Type B pancreatic cell (in vitro differentiated cells): ENCODE measurements around the gene MAPK8IP1. TPM values are rescaled to one million over a fixed set of nuclear protein-coding genes. Genes with fewer than 3 reads are reported as not detected.
A peak's percentile ranks its signal among the peaks of the same experiment; 100 is the strongest.

Experiments
- DNase-seq: peaks from one replicate; pipeline ENCODE4 v3.0.0; 2021; ENCODE audit warnings: mixed read lengths; ENCODE audit not compliant: unreplicated experiment; ENCODE audit errors: extremely low spot score
- H3K27ac Mint-ChIP-seq: 2 replicates; pipeline ENCODE4 v1.8.0; 2021; ENCODE audit warnings: mild to moderate bottlenecking, mixed read lengths
- H3K27me3 Mint-ChIP-seq: 2 replicates; pipeline ENCODE4 v1.8.0; 2021; ENCODE audit warnings: mixed read lengths
- H3K36me3 Mint-ChIP-seq: 2 replicates; pipeline ENCODE4 v1.8.0; 2021; ENCODE audit warnings: mixed read lengths
- H3K4me1 Mint-ChIP-seq: one replicate; pipeline ENCODE4 v1.8.0; 2021; ENCODE audit warnings: mixed read lengths; ENCODE audit not compliant: unreplicated experiment
- H3K4me3 Mint-ChIP-seq: 2 replicates; pipeline ENCODE4 v1.8.0; 2021; ENCODE audit warnings: mild to moderate bottlenecking, mixed read lengths
- H3K9me3 Mint-ChIP-seq: 2 replicates; pipeline ENCODE4 v1.8.0; 2021; ENCODE audit warnings: mixed read lengths
- CTCF ChIP-seq: fragments of 200-600 bp; sonication (generic); conservative IDR thresholded peaks from 2 replicates; pipeline ENCODE4 v1.5.0; 2021; ENCODE audit warnings: antibody characterized with exemption, mild to moderate bottlenecking
- total RNA-seq: library from RNA; stranded (reverse); gene quantifications from 2 replicates; pipeline ENCODE4 v1.2.1, GENCODE V29; 2021; ENCODE audit warnings: low replicate concordance

MAPK8IP1 gene
- total RNA-seq, 1 donor from 2014 or later: 23.7 TPM

- DNase-seq: no peak
- Mint-ChIP-seq H3K4me1 (peaks cover 5% of the 10 kb centered on the region), H3K27me3 (peaks cover 13% of the 10 kb centered on the region), H3K4me3 (peak overlapping the region; percentile 99), H3K27ac (peak overlapping the region; percentile 98), H3K9me3 (no peaks in the 10 kb centered on the region), H3K36me3 (no peaks in the 10 kb centered on the region)
- TF ChIP-seq CTCF: no peak
Observed at GRCh38 chr11:45917286-45917622, 31.8 kb downstream of the MAPK8IP1 start.

DNA sequence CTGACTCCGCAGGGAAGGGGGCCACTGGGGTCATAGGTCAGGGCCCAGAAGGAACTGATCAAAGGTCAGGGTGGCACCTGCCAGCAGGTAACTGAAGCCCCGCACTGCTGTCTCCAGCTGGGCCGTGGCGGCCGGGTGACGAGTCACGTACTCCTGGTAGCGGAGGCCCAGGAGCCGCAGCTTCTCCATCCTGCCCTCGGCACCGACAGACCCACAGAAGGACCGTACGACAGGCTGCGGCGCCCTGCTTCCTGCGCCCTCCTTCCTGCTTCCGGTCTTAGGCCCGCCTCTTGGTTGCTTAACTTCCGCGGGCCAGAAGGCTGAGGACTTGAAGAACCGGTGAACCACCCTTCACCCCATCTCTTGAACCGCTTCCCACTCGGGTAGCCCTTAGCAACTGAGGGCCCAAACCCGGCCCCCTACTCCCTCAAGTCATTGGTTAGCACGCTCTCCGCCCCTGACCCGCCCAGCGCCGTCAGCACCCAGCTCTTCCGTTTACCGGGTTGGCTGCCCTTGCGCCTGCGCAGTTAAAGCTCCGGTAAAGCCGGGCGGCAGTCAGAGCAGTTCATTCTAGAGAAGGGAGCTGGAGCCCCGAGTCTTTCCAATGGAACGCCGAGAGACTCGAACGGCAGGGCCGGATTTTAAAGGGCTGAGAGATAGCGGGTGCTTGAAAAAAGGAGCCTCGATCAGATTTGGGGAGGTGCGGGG is 32.3 kb downstream of the MAPK8IP1 start, which contains the start of gene PEX16:
PEX16 (minus strand) TSS at position 255 of the 708 bp plus-strand sequence; CDS start at position 189, 66 bp downstream.
- no peaks in the 10 kb centered on the region for H3K9me3 Mint-ChIP-seq
- H3K4me3 Mint-ChIP-seq: peak within 1 kb of the TSS; percentile 99
- H3K36me3 Mint-ChIP-seq: no peaks in the 10 kb centered on the region
- TF ChIP-seq CTCF: no peak
- peak; percentile 96 for DNase-seq
- peak within 1 kb of the TSS; percentile 98 for H3K27ac Mint-ChIP-seq
- peaks cover 13% of the 10 kb centered on the region for H3K27me3 Mint-ChIP-seq
- H3K4me1 Mint-ChIP-seq: peaks cover 5% of the 10 kb centered on the region

- TF ChIP-seq CTCF: no peak
- DNase-seq: no peak
- Mint-ChIP-seq H3K4me3 (peak overlapping the region; percentile 99), H3K27ac (peak overlapping the region; percentile 98), H3K36me3 (no peaks in the 10 kb centered on the region), H3K27me3 (peaks cover 16% of the 10 kb centered on the region), H3K4me1 (peaks cover 5% of the 10 kb centered on the region), H3K9me3 (no peaks in the 10 kb centered on the region)
Observed at GRCh38 chr11:45918331-45918941, 33.0 kb downstream of the MAPK8IP1 start.

- peak overlapping the region; percentile 98 for H3K27ac Mint-ChIP-seq
Observed at GRCh38 chr11:45918962-45919675, 33.7 kb downstream of the MAPK8IP1 start.

More at GRCh38 chr11:45918962-45919675, 33.7 kb downstream of the MAPK8IP1 start:
- Mint-ChIP-seq H3K27me3 (peaks cover 20% of the 10 kb centered on the region), H3K36me3 (no peaks in the 10 kb centered on the region), H3K4me3 (peak overlapping the region; percentile 99), H3K4me1 (peaks cover 7% of the 10 kb centered on the region), H3K9me3 (no peaks in the 10 kb centered on the region)
- TF ChIP-seq CTCF: no peak
- no peak for DNase-seq
